NCI-H748 (cell line): ENCODE data around the gene HSPA2.
A peak's percentile ranks its signal among the peaks of the same experiment; 100 is the strongest.
"Not testable (repeated sequence)": the region's sequence is repeated elsewhere in the genome, so short reads cannot be mapped to it uniquely, and the experiment has no call there.

Experiments used
- DNase-seq: peaks from one replicate; lab custom pipeline; 2025; ENCODE audit not compliant: unreplicated experiment; lab: John Stamatoyannopoulos, UW

The HSPA2 gene

DNA sequence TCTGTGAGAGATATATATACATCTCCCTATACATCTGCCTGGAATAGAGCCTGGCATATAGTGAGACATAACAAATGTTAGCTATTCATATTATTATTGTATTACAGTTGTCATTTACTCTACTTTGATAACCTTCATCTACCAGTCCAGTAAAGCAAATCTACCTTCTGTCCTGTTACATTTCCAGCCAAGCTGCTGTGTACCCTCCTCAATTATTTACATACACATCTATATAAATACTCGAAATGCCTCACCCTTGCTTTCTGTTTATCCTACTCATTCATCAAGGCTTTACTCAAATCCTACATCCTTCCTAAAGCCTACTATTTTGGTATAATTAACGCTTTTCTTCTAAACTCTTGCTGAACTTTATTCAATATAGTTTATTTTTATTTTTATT, 27.3 kb upstream of the HSPA2 start:
- DNase-seq, result no peak

DNA sequence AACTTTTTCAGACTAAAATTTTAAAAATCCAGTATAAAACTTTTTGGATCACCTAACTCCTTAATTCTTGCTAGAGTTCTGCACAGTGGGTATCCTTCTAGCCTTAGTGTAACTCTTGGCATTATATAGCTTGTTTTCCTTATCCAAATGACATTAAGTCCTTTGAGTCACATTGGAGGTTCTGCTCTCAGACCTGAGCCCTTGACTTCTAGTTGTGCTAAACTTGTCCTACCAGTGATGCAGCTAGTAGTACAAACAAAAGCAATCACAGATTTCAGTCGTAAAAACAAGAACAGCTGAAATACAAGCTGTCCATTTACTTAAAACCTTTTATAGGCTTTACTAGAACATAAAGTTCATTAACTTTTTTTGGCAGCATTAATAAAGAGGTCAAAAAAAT, 25.5 kb upstream of the HSPA2 start:
- DNase-seq, result no peak

DNA sequence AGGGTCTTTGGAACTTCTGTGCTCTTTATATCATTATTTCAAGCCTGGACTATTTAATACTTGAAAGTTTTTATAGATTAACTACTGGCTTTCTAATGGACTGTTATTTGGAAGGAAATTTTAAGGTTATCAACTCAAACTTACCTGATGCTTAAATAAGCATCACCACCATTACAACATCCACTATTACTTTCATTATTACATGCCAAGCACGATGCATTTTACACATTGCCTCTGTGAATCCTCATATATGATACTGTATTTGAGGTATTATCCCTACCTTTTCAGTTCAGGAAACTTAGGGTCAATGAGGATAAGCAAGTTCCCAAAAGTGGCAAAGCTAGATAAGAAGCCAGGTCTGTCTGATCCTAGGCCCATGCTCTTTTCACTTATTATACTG, 23.6 kb upstream of the HSPA2 start:
- DNase-seq, result no peak

DNA sequence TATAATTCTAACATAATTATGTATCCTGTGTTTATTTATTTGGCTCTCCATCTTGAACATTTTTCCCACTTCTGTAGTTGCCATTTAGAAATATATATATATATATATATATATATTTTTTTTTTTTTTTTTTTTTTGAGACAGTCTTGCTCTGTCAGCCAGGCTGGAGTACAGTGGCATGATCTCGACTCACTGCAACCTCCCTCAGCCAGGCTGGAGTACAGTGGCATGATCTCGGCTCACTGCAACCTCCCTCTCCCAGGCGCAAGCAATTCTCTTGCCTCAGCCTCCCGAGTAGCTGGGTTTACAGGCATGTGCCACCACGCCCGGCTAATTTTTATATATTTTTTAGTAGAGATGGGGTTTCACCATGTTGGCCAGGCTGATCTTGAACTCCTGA, 22.9 kb upstream of the HSPA2 start:
- not testable (repeated sequence) for DNase-seq

DNA sequence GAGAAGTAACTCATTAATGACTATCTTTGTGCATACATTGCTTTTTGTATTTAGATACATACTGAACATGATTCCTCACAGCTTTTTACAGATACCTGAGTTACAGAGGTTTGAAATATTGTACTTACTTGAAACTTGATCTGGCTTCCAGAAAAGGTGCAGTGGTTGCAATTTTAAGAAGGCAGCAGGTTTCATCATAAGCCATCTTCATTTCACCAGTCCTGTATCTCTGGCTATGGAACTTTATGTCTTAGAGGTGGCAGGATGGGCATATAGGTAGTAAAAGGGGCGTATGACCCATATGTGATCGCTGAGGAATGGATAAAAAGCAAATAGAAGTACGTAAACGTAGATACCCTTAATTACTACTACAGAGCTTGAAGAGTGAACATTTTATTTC, 22.3 kb upstream of the HSPA2 start:
- DNase-seq, result no peak

DNA sequence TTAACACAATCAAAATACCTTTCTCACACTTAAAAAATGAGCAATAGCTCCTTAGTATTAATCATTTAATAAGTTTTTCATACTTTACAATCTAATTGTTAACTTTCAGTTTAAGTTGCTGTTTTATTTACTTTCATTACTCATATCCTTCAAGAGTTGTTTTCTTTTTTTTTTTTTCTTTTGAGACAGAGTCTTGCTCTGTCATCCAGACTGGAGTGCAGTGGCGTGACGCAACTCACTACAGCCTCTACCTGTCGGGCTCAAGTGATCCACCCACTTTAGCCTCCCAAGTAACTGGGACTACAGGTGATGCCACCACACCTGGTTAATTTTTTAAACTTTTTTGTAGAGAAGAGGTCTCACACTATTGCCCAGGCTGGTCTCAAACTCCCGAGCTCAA, 19.8 kb upstream of the HSPA2 start:
- no peak for DNase-seq

DNA sequence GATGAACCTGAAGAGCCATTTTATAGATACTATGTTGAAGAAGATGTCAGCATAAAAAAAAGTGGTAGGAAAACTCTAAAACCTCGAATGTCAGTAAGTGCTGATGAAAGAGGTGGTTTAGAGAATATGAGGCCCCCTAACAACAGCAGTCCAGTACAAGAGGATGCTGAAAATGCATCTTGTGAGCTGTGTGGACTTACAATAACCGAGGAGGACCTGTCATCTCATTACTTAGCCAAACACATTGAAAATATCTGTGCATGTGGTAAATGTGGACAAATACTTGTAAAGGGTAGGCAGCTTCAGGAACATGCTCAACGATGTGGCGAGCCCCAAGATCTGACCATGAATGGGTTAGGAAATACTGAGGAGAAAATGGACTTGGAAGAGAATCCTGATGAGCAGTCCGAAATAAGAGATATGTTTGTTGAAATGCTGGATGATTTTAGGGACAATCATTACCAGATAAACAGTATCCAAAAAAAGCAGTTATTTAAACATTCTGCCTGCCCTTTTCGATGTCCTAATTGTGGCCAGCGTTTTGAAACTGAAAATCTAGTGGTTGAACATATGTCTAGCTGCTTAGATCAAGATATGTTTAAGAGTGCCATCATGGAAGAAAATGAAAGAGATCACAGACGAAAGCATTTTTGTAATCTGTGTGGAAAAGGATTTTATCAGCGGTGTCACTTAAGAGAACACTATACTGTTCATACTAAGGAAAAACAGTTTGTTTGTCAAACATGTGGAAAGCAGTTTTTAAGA, 17.8 kb upstream of the HSPA2 start:
- DNase-seq, result no peak

DNA sequence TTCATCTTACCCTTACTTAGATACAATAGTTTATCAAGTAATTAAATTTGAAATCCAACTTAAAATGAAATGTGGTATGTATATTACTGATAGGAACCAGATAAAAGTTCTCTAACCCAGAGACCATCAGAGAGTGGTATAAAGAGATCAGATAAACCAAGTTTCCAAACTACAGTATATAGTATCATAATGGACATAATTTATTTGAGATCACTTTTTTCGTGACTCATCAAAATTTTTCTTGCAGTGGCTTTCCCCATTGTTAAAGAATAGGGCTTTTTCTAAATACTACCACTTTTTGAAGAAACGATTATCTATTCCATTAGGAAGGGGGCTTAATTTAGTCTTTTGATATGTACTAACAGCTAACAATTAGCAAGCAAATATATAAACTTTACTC, 15.2 kb upstream of the HSPA2 start:
- no peak for DNase-seq

DNA sequence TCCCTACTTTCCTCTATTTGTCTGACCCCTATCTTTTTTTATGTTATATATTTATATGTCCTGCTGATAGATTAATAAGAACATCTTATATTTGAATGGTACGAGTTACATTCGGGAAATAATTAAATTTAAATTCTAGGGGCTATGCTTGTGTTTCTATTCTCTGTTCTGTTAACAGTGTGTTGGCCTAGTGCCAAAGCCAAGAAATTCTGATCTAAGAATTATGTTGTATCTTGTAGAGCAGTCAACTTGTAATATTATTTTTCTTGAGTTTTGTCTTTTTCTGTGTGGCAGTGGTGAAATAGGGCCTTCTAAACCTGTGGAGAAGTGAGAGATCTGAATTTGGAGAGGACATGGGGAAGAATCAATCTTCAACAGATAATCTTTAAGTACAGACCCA, 9.0 kb upstream of the HSPA2 start:
- DNase-seq, result no peak

DNA sequence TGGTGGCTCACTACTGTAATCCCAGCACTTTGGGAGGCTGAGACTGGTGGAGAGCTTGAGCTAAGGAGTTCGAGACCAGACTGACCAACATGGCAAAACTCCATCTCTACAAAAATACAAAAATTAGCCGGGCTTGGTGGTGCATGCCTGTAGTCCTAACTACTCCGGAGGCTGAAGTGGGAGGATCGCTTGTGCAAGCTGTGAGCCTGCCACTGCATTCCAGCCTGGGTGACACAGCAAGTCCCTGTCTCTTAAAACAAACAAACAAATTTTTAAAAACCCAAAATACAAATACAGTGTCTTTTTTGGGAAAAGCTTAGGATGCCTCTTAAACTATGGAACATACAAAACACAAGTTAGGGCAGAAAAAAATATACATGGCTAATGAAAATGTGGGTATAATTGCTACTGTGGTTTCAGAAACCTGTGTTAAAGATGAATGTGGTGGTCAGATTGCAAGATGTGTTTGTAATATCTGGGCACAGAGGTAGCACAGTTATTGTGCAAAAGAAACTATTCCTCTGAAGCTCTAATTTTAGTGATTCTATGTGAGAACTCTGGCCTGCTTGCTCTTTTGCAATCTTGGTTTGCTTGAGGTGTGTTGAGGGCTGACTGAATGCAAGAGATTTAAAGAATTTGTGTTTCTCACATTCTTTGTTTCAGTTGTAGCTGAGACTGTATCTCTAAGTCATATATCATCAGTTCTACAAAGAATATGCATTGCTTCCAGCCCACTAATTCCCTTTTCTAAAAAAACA, 3.9 kb upstream of the HSPA2 start:
- DNase-seq, result no peak

DNA sequence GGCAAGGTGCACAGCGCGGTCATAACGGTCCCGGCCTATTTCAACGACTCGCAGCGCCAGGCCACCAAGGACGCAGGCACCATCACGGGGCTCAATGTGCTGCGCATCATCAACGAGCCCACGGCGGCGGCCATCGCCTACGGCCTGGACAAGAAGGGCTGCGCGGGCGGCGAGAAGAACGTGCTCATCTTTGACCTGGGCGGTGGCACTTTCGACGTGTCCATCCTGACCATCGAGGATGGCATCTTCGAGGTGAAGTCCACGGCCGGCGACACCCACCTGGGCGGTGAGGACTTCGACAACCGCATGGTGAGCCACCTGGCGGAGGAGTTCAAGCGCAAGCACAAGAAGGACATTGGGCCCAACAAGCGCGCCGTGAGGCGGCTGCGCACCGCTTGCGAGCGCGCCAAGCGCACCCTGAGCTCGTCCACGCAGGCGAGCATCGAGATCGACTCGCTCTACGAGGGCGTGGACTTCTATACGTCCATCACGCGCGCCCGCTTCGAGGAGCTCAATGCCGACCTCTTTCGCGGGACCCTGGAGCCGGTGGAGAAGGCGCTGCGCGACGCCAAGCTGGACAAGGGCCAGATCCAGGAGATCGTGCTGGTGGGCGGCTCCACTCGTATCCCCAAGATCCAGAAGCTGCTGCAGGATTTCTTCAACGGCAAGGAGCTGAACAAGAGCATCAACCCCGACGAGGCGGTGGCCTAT, 875 bp downstream of the HSPA2 start:
- peak; percentile 21 for DNase-seq

DNA sequence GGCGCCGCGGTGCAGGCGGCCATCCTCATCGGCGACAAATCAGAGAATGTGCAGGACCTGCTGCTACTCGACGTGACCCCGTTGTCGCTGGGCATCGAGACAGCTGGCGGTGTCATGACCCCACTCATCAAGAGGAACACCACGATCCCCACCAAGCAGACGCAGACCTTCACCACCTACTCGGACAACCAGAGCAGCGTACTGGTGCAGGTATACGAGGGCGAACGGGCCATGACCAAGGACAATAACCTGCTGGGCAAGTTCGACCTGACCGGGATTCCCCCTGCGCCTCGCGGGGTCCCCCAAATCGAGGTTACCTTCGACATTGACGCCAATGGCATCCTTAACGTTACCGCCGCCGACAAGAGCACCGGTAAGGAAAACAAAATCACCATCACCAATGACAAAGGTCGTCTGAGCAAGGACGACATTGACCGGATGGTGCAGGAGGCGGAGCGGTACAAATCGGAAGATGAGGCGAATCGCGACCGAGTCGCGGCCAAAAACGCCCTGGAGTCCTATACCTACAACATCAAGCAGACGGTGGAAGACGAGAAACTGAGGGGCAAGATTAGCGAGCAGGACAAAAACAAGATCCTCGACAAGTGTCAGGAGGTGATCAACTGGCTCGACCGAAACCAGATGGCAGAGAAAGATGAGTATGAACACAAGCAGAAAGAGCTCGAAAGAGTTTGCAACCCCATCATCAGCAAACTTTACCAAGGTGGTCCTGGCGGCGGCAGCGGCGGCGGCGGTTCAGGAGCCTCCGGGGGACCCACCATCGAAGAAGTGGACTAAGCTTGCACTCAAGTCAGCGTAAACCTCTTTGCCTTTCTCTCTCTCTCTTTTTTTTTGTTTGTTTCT, 1.7 kb downstream of the HSPA2 start:
- DNase-seq, result peak; percentile 31

DNA sequence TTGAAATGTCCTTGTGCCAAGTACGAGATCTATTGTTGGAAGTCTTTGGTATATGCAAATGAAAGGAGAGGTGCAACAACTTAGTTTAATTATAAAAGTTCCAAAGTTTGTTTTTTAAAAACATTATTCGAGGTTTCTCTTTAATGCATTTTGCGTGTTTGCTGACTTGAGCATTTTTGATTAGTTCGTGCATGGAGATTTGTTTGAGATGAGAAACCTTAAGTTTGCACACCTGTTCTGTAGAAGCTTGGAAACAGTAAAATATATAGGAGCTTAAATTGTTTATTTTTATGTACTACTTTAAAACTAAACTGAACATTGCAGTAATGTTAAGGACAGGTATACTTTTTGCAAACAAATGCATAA, 2.3 kb downstream of the HSPA2 start:
- DNase-seq, result no peak

DNA sequence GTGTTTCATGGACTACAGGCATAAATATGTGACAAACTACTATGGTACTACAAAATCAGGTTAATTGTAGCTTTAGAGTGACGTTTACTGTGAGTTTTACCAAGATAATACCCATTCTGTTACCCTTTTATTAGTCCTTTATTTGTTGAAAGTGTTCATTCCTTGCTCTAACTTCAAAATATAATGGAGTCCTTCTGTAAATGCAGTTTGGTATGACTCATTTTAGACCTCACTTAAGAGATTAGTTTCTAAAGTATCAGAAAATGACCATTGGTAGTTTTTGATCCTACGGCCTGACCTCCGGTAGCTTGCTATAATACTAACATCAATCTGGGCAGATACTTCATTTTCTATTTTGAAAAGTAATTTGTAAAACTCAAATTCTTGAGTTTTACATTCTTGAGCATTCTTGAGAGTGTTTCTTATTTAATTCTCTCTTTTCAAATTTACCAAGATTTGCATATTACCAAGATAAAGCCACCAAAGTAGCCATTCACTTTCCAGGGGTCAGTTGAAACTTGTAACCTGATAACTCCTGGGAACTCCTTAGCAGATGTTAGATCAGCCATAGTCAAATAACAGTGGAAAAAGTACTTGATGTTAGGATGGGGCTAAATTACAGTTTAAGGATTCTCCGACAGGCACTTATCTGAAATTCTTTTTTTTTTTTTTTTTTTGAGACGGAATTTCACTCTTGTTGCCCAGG, 4.2 kb downstream of the HSPA2 start:
- DNase-seq, result no peak

DNA sequence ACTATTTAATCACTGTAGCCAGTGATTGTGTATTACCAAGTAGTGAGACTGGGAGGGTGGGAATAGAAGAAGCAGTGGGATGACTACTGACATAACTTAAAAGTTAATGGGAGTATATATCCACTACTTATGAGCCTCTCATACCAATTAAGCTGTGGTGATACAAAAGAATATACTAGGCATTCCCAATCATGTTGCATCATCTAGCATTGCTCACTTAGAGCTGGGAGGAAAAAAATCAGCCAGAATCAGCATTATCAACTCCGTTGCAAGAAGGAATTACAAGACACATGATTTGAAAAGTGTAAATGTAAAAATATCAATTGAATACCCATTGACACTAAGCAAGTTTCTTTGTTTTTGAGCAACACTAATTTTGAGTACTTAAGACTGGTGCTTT, 8.5 kb downstream of the HSPA2 start:
- no peak for DNase-seq

DNA sequence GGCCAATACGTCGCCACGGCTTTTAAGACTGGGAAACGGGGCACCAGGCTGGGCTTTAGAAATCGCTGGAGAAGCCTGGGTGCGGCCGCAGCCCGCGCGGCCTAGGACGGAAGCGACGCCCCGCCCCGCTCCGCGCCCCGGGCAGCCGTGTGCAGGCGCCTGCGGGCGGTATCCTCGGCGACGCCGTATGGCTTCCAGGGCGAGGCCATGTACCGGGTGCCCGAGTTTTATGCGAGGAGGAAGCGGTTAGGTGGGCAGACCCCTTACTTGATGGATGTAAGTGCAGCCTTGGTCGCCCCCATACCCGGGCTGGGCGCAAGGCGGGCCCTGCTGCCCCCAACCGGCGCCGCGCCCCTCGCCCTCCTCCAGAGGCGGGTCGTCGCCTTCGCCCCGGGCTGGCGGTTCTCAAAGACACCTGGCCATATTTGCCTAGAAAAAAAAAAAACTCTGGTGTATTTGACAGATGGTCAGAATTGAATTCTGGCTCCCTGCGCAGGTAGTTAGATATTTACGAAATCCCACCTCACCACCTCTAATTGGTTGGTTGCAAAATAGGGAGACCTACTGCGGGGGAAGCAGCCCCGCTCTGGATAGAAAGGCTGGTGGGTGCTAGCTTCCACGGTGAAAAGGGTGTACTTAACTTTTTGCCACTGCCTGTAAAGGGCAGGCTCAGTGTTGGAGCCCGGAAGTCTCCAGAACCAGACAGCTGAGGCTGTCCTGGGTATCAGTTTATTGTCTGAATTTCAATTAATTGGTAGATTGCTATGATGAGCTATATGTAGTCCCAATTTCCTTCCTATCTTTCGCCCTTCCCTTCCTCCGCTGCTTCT, 9.5 kb downstream of the HSPA2 start, which contains the start of gene PPP1R36:
TSS of gene PPP1R36 (plus strand) at position 171 of the 830 bp plus-strand sequence. CDS start at position 208, 37 bp downstream.
- DNase-seq, result peak; percentile 86

DNA sequence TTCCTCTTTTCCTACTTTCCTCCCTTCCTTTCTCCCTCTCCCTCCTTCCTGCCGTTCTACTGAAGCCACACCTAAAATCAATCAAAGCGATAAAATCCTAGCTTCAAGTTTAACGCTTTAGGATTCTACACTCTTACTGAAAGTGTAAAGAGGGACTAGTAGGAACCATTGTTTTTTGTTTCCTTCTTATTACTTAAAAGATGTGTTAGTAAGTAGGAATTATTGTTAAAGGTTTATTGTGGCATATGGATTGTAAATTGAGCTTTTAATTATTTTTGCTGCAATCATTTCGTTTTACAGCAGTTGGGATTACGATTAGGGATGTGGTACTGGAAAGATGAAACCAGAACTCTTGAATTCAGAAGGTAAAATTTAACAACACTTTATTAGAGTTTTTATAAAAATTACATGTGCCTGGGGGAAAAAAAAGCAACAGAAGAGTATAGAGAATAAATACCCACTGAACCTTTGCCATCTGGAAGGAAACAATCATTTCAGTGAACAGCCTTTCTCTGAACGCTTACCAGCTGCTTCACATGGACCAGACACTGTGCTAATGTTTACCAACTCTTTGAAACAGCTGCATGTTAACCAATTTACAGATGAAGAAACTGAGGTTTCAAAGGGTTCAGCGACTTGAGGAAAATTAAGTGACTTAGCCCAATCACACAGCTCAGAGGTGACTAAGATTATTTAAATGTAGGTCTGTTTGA, 10.2 kb downstream of the HSPA2 start:
- DNase-seq, result peak; percentile 62

DNA sequence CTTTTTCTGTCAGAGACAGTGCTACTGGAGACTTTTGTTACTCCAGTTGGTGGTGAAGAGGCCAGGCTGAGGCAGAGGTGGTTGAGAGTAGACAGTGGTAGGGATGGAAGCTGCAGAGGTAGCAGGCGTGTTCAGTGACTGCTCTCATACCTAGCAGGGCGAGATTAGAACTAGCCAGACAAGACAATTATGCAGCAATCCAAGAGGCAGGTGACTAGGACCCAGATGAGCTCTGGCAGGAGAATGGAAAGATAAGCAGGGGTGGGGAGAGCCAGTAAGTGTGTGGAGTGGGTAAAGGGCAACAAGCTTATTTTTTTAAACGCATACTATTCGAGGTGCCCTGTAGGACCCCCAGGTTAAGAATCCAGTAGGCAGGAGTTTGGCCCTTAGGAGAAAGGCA, 14.0 kb downstream of the HSPA2 start:
- DNase-seq, result no peak

DNA sequence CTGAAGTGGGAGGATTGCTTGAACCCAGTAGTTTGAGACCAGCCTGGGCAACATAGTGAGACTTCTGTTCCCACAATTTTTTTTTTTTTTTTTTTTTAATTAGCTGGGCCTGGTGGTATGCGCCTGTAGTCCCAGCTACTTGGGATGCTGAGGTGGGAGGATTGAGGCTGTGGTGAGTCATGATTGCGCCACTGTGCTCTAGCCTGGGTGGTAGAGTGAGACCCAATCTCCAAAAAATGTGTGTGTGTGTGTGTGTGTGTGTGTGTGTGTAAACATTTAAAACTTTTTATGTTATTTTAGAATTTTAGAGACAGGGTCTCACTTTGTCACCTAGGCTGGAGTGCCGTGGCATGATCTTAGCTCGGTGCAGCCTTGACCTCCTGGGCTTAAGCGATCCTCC, 16.0 kb downstream of the HSPA2 start:
- no peak for DNase-seq
